Fibroblast of skin of right biceps (primary cell): ENCODE measurements around the gene WIPF2.
"Not testable (repeated sequence)": the region's sequence is repeated elsewhere in the genome, so short reads cannot be mapped to it uniquely, and the experiment has no call there.

Experiments used
- DNase-seq: peaks from one replicate; pipeline ENCODE4 v3.0.0-alpha.2; 2013

Gene WIPF2

DNA sequence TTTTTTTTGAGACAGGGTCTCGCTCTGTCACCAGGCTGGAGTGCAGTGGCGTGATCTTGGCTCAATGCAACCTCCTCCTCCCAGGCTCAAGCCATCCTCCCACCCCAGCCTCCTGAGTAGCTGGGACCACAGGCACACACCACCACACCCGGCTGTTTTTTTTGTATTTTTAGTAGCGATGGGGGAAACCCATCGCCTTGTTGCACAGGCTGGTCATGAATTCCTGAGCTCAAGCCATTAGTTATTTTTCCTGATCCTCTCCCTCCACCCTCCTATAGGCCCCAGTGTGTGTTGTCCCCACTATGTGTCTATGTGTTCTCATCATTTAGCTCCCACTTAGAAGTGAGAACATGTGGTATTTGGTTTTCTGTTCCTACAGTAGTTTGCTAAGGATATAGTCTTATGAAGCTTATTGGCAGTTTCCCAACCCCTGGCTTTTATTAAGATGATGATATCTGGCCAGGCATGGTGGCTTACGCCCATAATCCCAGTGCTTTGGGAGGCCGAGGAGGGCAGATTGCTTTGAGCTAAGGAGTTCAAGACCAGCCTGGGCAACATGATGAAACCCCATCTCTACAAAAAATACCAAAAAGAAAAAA is 80.2 kb downstream of the WIPF2 start:
- peak; percentile 55 for DNase-seq

DNA sequence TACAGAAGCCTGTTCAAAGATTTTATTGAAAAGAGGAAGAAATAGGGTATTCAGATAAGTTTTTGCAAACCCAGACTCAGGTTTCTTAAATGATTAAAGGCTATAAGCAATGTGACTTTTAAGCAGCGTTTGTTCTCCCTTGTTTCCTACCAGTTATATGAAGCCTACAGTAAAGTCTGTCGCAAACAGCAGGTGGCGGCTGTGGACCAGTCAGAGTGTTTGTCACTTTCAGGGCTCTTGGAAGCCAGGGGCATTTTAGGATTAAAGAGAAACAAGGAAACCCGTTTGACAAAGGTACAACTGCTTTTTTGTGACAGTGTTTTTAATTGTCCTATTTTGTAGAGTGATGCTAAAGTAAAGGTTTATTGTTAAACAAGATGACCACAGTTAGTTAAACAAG is 82.2 kb downstream of the WIPF2 start:
- DNase-seq = no peak

DNA sequence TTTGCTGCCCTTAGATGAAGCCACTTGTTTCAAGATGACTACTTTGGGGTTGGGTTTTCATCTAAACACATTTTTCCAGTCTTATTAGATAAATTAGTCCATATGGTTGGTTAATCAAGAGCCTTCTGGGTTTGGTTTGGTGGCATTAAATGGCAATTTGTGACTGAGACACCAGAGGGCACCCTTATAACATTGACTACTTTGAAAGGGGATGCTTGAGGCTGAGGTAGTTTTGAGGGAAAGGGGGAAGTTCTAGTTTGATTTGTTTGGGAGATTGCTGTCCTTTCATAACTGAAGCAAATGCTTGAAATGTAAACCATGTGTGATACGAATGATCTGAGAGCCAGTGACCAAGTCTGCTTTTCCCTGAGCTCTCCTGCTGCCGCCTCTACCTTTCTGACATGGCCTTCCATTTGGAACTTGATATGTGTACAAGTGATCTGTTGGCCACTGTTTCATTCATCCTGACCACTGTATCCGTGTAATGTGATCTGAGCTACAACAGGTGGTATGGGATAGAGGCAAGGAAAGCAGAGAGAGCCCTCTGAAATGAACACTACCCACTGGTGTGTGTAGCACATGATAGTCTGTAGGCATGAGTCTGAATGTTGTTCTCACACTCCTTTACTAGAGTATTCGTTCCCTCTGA is 84.0 kb downstream of the WIPF2 start:
- peak; percentile 75 for DNase-seq

DNA sequence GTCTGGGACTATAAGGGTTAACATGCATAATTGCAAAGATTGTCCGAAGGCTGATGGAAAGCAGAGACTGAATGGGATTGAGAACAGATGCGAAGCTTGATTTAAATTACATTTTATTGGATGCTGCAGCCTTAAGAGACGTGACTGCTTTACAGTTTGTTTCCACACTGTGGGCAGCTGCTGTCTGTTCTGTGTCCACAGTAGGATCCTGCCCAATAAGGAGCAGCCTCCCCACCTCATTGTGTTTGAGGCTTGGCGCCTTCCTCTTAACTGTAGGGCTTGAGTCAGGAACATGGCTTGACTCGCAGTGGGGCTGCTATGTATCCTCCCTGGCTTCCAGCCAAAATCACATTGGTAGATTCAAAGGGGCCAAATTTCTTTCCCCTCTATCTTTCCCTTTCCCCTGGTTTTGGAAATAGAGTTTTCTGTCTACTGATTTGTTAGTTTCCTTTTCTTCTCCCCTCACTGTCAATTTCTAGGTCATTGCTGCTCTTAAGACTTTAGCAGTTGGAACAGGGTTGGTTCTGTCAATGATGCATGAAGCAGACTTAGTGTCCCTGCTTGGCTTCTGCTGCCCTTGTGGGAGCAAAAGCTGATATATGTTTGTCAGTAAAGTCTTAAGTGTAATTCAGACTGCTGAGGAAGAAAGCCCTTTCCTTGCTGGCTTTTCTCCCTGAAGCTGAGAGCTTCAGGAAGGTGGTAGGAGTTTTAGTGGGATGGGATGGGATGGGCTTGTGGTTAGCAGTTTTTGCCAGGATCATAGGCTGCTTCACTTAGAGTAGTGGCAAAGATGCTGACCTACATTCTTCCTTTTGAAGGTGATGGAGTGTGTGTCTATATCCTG is 84.8 kb downstream of the WIPF2 start:
- peak; percentile 84 for DNase-seq

DNA sequence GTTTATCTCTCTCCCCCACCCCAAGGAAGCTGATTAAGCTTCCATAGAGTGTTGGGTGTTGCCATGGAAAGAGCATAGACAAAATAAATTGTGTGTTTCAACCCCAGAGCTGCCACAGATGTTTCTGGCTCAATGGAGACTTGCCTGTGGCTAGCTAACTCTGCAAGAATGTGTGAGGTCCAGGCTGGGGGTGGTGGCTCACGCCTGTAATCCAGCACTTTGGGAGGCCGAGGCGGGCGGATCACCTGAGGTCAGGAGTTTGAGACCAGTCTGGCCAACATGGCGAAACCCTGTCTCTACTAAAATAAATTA is 85.4 kb downstream of the WIPF2 start:
- peak; percentile 96 for DNase-seq

DNA sequence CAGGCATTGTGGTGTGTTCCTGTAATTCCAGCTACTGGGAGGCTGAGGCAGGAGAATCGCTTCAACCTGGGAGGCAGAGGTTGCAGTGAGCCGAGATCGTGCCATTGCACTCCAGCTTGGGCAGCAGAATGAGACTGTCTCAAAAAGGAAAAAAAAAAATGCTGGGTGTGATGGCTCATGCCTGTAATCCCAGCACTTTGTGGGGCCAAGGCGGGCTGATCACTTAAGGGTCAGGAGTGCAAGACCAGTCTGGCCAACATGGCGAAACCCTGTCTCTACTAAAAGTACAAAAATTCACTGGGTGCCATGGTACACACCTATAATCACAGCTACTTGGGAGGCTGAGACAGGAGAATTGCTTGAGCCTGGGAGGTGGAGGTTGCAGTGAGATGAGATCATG is 85.8 kb downstream of the WIPF2 start:
- DNase-seq = not testable (repeated sequence)

DNA sequence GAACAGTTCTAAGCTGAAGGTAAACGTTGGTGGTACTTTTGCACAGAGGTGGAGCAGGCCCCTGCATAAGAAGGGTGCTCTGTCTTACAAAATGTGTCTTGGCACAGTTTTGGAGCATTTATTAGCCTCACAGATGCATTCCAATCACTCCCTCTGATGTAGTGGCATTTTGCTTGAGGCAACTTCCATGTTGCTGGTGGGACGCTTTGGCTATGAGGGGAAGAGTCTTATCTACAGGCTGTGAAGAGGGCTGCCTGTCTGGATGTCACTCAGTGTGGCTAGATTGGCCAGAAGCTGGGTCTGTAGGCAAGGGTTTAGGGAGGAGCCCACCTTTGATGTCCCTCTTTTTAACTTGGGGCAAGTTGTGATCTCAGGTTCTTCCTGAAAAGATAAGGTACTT is 87.3 kb downstream of the WIPF2 start:
- DNase-seq = no peak

DNA sequence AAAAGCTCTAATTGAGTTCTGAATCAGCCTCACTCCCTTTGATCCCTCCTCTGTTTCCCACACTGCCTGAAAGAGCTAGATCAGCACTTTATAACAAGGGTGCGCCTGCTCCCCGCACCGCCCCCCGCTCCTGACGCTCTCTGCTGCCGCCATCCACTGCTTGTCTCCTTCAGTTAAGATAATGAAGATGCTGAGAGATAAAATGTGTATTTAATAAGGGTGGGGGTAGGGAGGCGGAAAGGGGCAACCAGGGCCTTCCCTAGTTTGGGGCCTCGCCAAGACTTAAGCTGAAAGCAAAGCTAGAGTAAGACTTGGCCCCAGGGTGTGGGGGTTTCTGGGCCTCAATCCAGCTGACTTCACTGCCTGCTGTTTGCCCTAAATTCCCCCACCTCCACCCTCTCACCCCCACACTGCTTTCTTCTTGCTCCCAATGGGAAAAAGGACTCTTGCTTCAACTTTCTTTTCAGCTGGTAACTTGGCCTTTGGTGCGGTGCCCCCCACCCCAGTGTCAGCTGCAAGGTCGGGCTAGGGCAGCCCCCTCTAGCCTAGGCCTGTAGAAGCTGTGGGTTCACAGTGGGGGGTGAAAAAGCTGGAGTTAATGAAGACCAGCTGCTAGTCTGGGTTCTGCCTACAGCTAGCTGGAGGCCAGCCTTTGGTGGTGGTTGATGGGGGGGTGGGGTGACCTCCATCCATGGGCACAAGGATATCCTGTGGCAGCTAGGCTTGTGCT is 88.1 kb downstream of the WIPF2 start:
- DNase-seq = peak; percentile 97

DNA sequence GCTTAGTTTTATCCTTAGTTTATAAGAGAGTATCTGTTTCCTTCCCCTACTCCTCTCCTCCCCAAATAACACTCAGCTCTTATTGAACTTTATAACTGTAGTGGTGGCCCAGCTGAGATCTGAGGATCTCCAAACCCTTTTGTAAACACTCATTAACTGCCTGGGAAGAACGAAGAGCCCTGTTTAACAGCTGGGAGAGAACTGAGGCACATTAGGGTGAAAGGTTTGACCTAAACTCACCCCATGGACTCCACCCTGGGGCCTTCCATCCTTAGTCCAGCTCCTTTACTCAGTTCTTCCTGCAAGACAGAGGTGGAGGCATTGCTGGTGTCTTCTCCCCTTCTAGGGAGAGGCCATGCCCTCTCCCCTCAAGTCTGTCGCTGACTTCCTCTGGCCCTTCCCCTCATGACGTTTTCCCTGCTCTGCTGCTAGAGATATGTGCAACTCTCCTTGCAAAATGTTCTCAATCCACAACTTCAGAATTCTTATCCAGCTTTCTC is 88.7 kb downstream of the WIPF2 start:
- DNase-seq = no peak

DNA sequence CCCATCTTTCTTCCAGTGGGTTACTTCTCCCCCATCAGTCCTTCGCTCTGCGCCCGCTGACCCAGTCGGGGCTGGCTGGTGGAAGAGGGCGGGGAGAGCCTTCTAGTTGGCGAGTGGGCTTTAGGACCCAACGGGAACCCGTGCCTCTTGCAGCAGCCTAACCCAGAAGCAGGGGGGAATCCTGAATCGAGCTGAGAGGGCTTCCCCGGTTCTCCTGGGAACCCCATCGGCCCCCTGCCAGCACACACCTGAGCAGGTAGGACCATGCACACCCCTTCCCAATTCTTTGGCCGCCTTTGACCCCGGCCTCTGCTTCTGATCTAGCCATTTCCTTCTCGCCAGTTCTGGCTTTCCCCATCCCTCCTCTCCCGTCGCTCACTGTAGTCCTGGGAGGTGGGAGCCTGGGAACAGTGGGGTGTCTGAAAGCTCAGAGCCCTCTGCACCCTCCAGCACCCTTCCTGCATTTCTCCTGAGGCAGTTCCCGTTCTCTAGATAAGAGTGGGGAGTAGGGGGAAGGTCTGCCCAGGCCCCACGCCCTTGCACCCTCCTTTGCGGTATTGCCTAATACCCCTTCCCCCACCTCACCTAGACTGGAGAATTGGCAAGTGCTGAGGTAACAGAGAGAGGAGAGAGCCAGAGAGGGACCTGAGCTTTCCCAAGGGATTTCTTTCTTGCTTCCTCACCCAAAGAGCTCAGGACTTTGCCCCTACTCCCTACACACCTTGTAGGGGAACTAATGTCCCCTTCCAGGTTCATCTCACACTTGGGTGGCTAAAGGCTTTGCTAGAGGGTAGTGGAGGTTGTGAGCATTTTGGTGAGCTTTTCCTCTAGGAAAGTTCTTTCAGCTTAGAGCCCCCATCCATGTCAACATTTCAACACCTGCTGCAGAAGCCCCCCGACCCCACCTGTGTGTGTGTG is 90.2 kb downstream of the WIPF2 start, which contains the start of gene RARA:
RARA (plus strand) TSS at position 150 of the 918 bp plus-strand sequence. CDS start 22,039 bp downstream, outside the sequence.
- no peak for DNase-seq

DNA sequence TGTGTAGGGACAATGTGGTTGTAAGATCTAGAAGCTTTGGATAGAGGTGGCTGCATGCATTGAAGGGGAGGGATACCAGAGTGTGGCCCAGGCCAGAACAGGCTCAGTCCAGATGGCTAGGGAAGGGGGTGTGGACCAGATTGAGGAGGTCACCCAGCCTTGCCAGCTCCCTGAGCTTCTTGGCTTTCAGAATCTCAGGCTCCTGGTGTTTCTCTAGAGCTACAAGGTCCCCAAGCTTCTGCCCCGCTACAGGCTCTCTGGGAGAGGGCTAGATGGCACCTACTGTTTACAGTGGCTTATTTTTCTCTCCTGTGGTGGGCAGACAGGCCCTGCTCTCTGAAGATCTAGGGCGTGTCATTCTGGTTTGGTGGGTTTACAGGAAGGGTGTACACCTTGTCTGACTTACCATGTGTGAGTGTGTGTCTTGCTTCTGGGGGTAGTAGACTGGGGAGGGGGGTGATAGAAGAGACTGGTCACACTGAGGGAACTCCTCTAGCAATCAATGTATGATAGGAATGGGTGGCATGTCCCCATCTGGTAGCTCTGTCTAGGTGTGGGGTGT is 90.9 kb downstream of the WIPF2 start:
- DNase-seq = no peak

DNA sequence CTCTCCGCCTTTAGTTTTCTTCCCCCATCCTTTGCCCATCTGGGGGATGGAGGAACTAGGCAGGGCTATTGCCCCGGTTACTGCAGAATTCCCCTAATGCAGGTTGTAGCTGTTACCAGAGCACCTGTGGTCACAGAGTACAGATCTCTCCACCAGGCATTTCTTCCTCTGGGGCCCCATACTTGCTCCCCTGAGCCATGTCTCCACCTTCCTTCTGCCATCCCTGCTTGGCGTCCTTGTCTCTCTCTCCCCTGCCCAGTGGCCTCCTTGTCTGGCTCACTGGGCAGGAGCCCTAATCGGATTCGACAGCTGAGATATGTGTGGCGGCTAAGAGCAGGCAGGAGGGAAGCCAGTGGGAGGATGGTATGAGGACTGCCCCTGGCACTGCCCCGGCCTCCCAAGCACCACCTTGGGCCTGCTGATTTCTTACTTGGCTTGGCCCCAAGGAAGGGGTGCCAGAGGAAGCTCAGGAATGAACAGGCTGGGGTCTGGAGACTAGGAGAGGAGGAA is 91.8 kb downstream of the WIPF2 start:
- no peak for DNase-seq

DNA sequence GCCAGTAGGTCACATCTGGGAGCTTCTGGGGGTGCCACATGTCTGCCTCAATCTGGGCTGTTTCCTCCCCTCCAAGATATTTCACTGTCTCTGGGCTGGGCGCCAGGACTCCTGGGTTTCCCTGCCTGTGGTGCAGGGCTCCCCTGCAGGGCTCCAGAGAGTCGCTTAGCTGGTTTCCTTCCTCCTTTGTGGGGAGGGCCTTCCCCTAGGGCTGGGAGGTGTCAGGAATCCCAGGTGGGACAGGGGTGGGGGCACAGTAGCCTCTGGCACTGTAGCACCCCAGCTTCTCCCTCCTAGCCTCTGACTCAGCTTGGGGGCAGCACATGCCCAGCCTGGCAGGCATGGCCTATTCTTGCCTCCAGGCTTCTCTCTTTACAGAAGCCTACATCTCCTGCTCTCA is 92.5 kb downstream of the WIPF2 start:
- DNase-seq = no peak

DNA sequence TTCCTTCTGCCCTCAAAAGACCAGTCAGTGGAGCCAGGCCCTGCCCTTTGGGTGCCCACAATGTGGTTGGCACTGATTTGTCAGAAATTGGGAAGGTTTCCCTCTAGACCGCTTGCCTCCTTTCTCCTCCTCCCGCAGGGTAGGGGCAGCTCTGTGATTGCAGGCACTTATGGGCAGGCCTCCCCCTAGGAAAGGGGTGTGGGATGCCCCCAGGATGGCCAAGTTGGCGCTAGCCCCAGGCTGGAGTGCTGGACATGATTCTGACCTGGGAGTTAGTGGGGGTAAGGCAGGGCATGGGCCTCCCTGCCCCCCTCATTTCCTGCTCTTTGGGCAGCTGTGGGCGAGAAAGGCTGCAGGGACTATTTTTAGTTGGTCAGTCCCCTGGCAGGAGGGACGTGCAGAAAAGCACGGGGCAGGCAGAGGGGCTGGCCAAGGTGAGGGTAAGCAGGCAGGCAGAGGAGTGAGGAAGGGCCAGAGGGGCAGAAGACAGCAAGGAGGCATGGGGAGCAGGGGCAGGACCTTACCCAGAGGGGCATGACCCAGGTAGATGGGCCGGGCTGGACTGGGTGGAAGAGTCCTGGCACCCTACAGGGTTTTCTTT is 93.1 kb downstream of the WIPF2 start:
- DNase-seq = no peak

DNA sequence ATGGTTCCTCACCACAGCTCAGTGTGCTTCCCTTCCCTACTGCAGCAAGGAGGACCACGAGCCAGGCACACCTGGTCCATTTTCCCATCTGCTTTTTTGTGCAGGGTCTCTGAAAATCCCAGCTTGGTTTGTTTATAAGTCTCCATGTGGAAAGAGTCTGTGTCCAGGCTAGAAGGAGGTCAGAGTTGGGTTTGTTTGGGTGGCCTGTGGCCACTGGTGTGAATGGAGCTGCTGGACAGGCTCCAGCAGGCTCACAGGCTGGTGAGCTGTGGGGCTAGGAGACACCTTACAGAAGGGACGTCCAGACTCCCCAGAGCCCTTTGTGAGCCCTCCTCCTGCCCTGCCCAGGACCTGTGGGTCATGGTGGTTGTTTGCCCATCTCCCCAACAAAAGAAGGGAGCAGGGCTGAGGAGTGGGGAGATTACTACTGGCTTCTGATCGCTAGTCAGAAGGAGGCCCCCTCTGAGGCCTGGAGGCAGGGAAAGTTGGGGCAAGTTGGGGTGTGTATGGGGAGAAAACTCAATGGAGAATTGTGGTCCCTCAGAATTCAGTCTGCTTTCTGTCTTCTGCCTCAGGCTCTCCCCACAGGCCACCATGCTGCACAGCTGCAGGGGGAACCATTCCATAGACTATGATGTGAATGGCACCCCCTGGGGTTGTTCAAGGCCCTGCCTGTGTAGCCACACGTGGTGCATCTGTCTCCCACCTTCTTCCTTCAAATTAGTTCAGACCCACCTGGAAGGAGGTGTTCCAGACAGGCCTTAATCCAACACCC is 94.0 kb downstream of the WIPF2 start:
- no peak for DNase-seq

DNA sequence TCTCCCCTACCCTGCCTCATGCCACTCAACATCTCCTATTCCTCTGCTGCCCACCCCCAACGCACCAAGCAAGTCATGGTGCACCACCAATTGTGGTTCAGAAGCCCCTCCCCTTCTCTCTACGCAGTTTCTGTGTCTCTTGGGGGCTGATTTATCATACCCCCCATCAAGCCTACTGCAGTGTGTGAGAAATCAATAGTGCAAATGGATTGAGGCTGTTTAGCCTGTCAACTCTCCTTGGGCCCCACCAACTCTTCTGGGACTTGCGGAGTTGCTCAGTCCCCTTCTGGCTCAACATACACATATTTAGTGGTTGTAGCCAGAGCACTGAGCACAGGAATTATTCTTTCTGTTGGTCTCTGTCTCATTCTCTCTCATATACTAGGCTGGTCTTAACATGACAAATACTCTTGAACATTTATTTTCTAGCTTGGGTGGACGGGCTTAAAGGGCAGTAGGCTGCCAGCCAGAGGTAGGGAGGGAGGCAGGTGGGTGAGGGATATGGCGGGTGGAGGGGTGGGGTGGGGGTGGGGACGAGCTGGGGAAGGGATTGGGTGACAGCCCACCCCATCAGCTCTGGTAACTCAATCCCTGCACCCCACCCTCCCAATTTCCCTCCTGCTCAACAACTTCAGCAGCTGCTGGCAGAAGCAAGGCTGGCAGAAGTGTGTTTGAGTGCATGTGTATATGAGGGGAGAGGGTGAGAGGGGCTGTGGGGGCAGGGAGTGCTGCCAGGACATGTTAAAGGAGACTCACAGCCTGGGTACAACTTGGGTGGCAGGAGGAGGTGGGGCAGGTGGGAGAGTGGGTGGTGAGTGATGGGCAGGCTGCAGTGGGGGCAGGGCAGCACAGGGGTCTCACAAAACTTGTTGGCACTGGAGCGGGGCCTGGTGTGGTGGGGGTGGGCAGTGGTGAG is 94.8 kb downstream of the WIPF2 start:
- peak; percentile 71 for DNase-seq

DNA sequence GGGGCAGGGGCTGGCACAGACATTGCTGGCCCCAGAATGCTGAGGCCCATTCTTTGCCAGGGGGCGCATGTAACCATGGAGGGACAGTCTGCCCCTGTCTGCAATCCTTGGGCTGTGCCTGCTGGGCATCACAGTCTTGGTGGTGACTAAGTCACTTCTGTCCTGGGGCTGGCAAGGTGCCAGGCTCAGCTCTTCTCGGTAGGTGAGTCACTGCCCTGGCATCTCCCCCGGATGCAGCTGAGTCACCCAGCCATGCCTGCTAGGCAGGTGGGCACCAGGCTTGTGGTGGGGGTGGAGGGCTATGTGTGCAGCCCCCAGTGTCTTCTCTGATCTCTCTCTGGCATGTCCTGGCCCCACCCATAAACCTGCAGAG is 95.5 kb downstream of the WIPF2 start:
- DNase-seq = peak; percentile 94

DNA sequence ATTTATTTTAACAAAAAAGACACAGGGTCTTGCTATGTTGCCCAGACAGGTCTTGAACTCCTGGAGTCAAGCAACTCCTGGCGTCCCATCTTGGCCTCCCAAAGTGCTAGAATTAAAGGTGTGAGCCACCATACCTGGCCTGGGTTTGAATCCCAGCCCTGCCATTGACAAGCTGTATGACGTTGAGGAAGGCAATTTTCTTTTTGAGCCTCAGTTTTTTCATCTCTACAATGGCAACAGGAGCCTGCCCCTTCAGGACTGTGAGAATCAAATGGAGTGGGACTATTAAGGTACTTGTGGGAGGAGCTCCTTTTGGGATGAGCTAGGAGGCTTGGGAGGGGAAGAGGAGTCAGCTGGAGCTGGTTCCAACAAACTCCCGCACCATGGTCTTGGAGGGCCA is 96.1 kb downstream of the WIPF2 start:
- no peak for DNase-seq
